ENCODE results near the gene DSCAML1. TPM values are rescaled to one million over a fixed set of nuclear protein-coding genes. Genes with fewer than 3 reads are reported as not detected.

DSCAML1 gene
- total and polyA plus RNA-seq, 2 of the 8 experiments (the other 6 are each of a cell fraction or from before 2014, with no cell fraction given), result 0.19 to 0.24 TPM

- TF ChIP-seq CHD7 (IDR thresholded peaks at IDR 0.05; ENCODE audit: insufficient replicate concordance, low read length), result no peak
- no peak for TF ChIP-seq EZH2 (IDR thresholded peaks at IDR 0.05; ENCODE audit: low read depth, low read length, severe bottlenecking)
Measured at GRCh38 chr11:117735350-117735977, 61.6 kb downstream of the DSCAML1 start (continued).

Measured in H1 (cell line).